K562 (cell line): ENCODE measurements around the gene CPED1. TPM values are rescaled to one million over a fixed set of nuclear protein-coding genes. Genes with fewer than 3 reads are reported as not detected.

ENCODE experiments used
- ATAC-seq: fragments of 200-7000 bp; cut with Tn5 transposase; 3 replicates; pipeline ENCODE4 v1.9.1; 2020; ENCODE audit warnings: moderate library complexity
- BruUV-seq: library from RNA; stranded (reverse); fragments of 400-500 nt; replicated peaks from 2 replicates; lab custom pipeline; 2021; lab: Mats Ljungman, UMichigan
- CTCF ChIA-PET: fragments of 300-600 bp; formaldehyde crosslinking; extraction: SDS; loops from one replicate; lab custom pipeline; 2021; ENCODE audit warnings: low intra/inter-chr PET ratio; lab: Yijun Ruan, JAX
- POLR2A ChIA-PET: fragments of 300-600, 350-650 bp; sonication (Branson Sonifier 250); formaldehyde crosslinking; extraction: SDS; loops from one replicate; lab custom pipeline; 2021; ENCODE audit warnings: antibody characterized with exemption, inconsistent platforms; lab: Yijun Ruan, JAX
- DNase-seq, 4 experiments: peaks; one replicate each; pipeline versions ENCODE4 v3.0.0 to v3.0.0-alpha.2; 2011 to 2018; ENCODE audit warnings: low spot score in 3 of 4, mixed read lengths in 3 of 4; ENCODE audit errors: extremely low read depth in 1 of 4
- FAIRE-seq: peaks from 2 replicates; lab custom pipeline; 2011; peaks lifted over from hg19 to GRCh38; lab: Jason Lieb, UNC
- H2AFZ ChIP-seq: 2 replicates; pipeline ENCODE4 v1.6.0; 2011; ENCODE audit warnings: low read depth, low read length, control low read depth, inconsistent platforms
- H3K27ac ChIP-seq: fragments of 200-600 bp; 3 replicates; pipeline ENCODE4 v1.8.0; 2011; ENCODE audit warnings: low read depth, mild to moderate bottlenecking, control low read depth, inconsistent platforms, low read length, moderate library complexity, mixed read lengths; ENCODE audit errors: extremely low read depth
- H3K27me3 ChIP-seq, 2 experiments: fragments of 300-600 bp in 1 of 2; 2 replicates in 1 of 2; 3 replicates in 1 of 2; pipeline versions ENCODE4 v1.6.0 to v1.8.0; 2011; ENCODE audit warnings: inconsistent platforms in 2 of 2, low read length in 2 of 2, mild to moderate bottlenecking in 1 of 2, mixed read lengths in 1 of 2, moderate library complexity in 1 of 2; ENCODE audit not compliant: control insufficient read depth in 2 of 2, insufficient read depth in 2 of 2
- H3K36me3 ChIP-seq: fragments of 300-600 bp; 3 replicates; pipeline ENCODE4 v1.8.0; 2011; ENCODE audit warnings: mild to moderate bottlenecking, low read length, inconsistent platforms; ENCODE audit not compliant: control insufficient read depth, insufficient read depth
- H3K4me1 ChIP-seq, 2 experiments: fragments of 200-600 bp in 1 of 2; replicated peaks in 1 of 2; 2 replicates in 1 of 2; 3 replicates in 1 of 2; pipeline versions ENCODE4 v1.5.1 to v1.8.0; 2011; ENCODE audit warnings: inconsistent platforms in 2 of 2, low read length in 2 of 2, mild to moderate bottlenecking in 1 of 2, mixed read lengths in 1 of 2, moderate library complexity in 1 of 2; ENCODE audit not compliant: control insufficient read depth in 2 of 2, insufficient read depth in 2 of 2
- H3K4me2 ChIP-seq: 2 replicates; pipeline ENCODE4 v1.6.1; 2011; ENCODE audit warnings: low read length, control low read depth, inconsistent platforms, mixed read lengths; ENCODE audit not compliant: insufficient read depth
- H3K4me3 ChIP-seq: fragments of 200-600 bp; sonication (generic), shearing (Covaris generic); 2 replicates; pipeline ENCODE4 v1.5.1; 2016; ENCODE audit warnings: control low read depth, inconsistent platforms
- H3K79me2 ChIP-seq: fragments of 200-600 bp; 3 replicates; pipeline ENCODE4 v1.8.0; 2011; ENCODE audit warnings: low read length, inconsistent platforms; ENCODE audit not compliant: control insufficient read depth, insufficient read depth
- H3K9ac ChIP-seq, 2 experiments: 2 replicates each; pipeline versions ENCODE4 v1.6.0 to v1.6.1; 2011; ENCODE audit warnings: low read depth in 2 of 2, low read length in 2 of 2, control low read depth in 1 of 2, inconsistent platforms in 1 of 2, mild to moderate bottlenecking in 1 of 2, mixed read lengths in 1 of 2; ENCODE audit not compliant: insufficient read depth in 1 of 2
- H3K9me1 ChIP-seq: one replicate; pipeline ENCODE4 v1.6.0; 2011; ENCODE audit warnings: inconsistent platforms, mild to moderate bottlenecking, low read length, moderate library complexity; ENCODE audit not compliant: control insufficient read depth, insufficient read depth
- H3K9me3 ChIP-seq: replicated peaks from 2 replicates; pipeline ENCODE4 v1.5.1; 2011; ENCODE audit warnings: low read depth, low read length, inconsistent platforms; ENCODE audit not compliant: control insufficient read depth, insufficient read depth
- H4K20me1 ChIP-seq: replicated peaks from 2 replicates; pipeline ENCODE4 v1.6.1; 2011; ENCODE audit warnings: low read length, inconsistent platforms, mixed read lengths; ENCODE audit not compliant: control insufficient read depth, insufficient read depth
- CEBPG ChIP-seq, 3 experiments: fragments of 200-800 bp in 1 of 3; sonication (Bioruptor generic) in 1 of 3; sonication (generic) in 1 of 3; formaldehyde crosslinking in 1 of 3; IDR thresholded peaks in 2 of 3; conservative IDR thresholded peaks in 1 of 3; 2 replicates each; pipeline versions ENCODE4 v1.6.1 to v1.8.0; 2016 to 2022; ENCODE audit warnings: missing compliant biosample characterization in 2 of 3, missing genetic modification characterization in 2 of 3, mild to moderate bottlenecking in 1 of 3, missing genetic modification reagents in 1 of 3
- GATAD2A ChIP-seq: fragments of 450-650 bp; IDR thresholded peaks from 2 replicates; pipeline ENCODE4 v1.6.1; 2017
- KDM2B ChIP-seq: fragments of 250-450 bp; sonication (Bioruptor Pico); IDR thresholded peaks from 2 replicates; pipeline ENCODE4 v1.8.0; 2021; ENCODE audit warnings: mild to moderate bottlenecking, moderate library complexity
- MAFF ChIP-seq: IDR thresholded peaks from 2 replicates; pipeline ENCODE4 v1.6.1; 2012; ENCODE audit warnings: low read length, improper control_type of control experiment
- MAFK ChIP-seq: IDR thresholded peaks from 2 replicates; pipeline ENCODE4 v1.6.1; 2011; ENCODE audit warnings: low read length, improper control_type of control experiment
- MNT ChIP-seq, 2 experiments: fragments of 450-650 bp; conservative IDR thresholded peaks; 2 replicates each; pipeline ENCODE4 v1.6.1; 2017; ENCODE audit warnings: mild to moderate bottlenecking in 2 of 2, moderate library complexity in 2 of 2
- RCOR1 ChIP-seq, 2 experiments: IDR thresholded peaks; 2 replicates each; pipeline ENCODE4 v1.6.1; 2012; ENCODE audit warnings: low read depth in 2 of 2, low read length in 2 of 2, borderline replicate concordance in 1 of 2, improper control_type of control experiment in 1 of 2
- RNF2 ChIP-seq: sonication (generic); IDR thresholded peaks from 2 replicates; pipeline ENCODE4 v1.6.1; 2016
- ZNF324 ChIP-seq: fragments of 250-450 bp; sonication (Bioruptor Pico); IDR thresholded peaks from 2 replicates; pipeline ENCODE4 v1.4.0; 2020; ENCODE audit warnings: mild to moderate bottlenecking
- ZNF347 ChIP-seq: fragments of 450-650 bp; formaldehyde crosslinking; IDR thresholded peaks from 2 replicates; pipeline ENCODE4 v1.4.0; 2020; ENCODE audit warnings: low read depth, mild to moderate bottlenecking, moderate library complexity
- WGBS: fragments of 100-300 bp; shearing (Covaris generic); methylation state at CpG from one replicate; pipeline ENCODE4 v1.1.6; 2016; ENCODE audit warnings: low coverage, mixed read lengths; ENCODE audit not compliant: insufficient coverage; ENCODE audit errors: missing lambda C conversion rate; 5-methylcytosine and 5-hydroxymethylcytosine counted together
- in situ Hi-C: fragments of 300-500 bp; cut with MboI; formaldehyde crosslinking; loops from 4 replicates; pipeline ENCODE4 v1.15.0; 2018; ENCODE audit warnings: inconsistent platforms, mixed read lengths
- intact Hi-C: fragments of 100-400 bp; cut with micrococcal nuclease; formaldehyde crosslinking; loops from 2 replicates; pipeline ENCODE4 v1.14.2; 2022
- polyA plus RNA-seq, 8 experiments: library from polyadenylated mRNA; depleted of rRNA in 4 of 8; stranded (reverse) in 5 of 8; unstranded in 3 of 8; fragments of >200 nt; fragmentation: Nextera tagmentation in 2 of 8; fragmentation: Illumina TruSeq in 1 of 8; extraction: Ambion mirVana in 2 of 8; extraction: Trizol in 1 of 8; gene quantifications; 2 replicates each; pipeline versions ENCODE4 v1.2.1 to v1.2.3, GENCODE V29; 2011 to 2014; ENCODE audit warnings: inconsistent platforms in 1 of 8, missing spikeins in 1 of 8
- total RNA-seq, 7 experiments: library from RNA; depleted of rRNA in 6 of 7; stranded (reverse); fragments of >200 nt in 6 of 7; fragmentation: Illumina TruSeq in 2 of 7; extraction: Trizol in 2 of 7; gene quantifications; 2 replicates each; pipeline versions ENCODE4 v1.2.1 to v1.2.3, GENCODE V29; 2011 to 2021; ENCODE audit warnings: low replicate concordance in 1 of 7

CPED1 gene
- total and polyA plus RNA-seq, 9 of the 15 experiments (the other 6 are each of a cell fraction or from before 2014, with no cell fraction given): 195 to 393 (median 290) TPM

GRCh38 chr7:121285066-121285667, 296.7 kb downstream of the CPED1 start (continued):
- no peak for TF ChIP-seq CEBPG (CRISPR knock-in tag; IDR thresholded peaks at IDR 0.05)
- peak in 1 of 2 experiments; percentile 64; a peak in 1 of 4 replicates for TF ChIP-seq CEBPG (tag; conservative IDR thresholded peaks at IDR 0.05 in 1 of 2, IDR thresholded peaks at IDR 0.05 in 1 of 2)

- H3K27me3 ChIP-seq: no peaks in the 10 kb centered on the region
- no peaks in the 10 kb centered on the region for H3K9me1 ChIP-seq
- ATAC-seq: peak; percentile 18
Measured at GRCh38 chr7:121286186-121286585, 297.7 kb downstream of the CPED1 start.

More at GRCh38 chr7:121286186-121286585, 297.7 kb downstream of the CPED1 start:
- BruUV-seq: no TSS peak
- H3K79me2 ChIP-seq: no peaks in the 10 kb centered on the region
- no peak overlapping the region for H3K9ac ChIP-seq
- in situ Hi-C loops (no loop called here), intact Hi-C loops (no loop called here)
- 83% methylated on average over 2 of the region's 2 CpGs for WGBS
- peaks cover 86% of the 10 kb centered on the region for H3K36me3 ChIP-seq
- no peak overlapping the region for H3K4me3 ChIP-seq
- peaks cover 16% of the 10 kb centered on the region for H3K9me3 ChIP-seq
- H3K27ac ChIP-seq: no peak overlapping the region
- H3K4me2 ChIP-seq: no peak overlapping the region
- no peak for DNase-seq
- FAIRE-seq: no peak
- H2AFZ ChIP-seq: no peak overlapping the region
- CTCF ChIA-PET: no interaction called here
- H4K20me1 ChIP-seq: no peaks in the 10 kb centered on the region
- H3K4me1 ChIP-seq: no peaks in the 10 kb centered on the region
- TF ChIP-seq ZNF347 (CRISPR knock-in tag) (no peak), MNT (conservative IDR thresholded peaks at IDR 0.05) (no peak), MAFK (no peak), RNF2 (no peak), RCOR1 (IDR thresholded peaks at IDR 0.05; ENCODE audit: borderline replicate concordance in 1 of 2, low read depth in 2 of 2, low read length in 2 of 2) (no peak), ZNF324 (CRISPR knock-in tag) (no peak), KDM2B (CRISPR knock-in tag) (no peak), MAFF (no peak), GATAD2A (no peak)
- POLR2A ChIA-PET: no interaction called here
